ENCODE results near the gene HOGA1. TPM values are rescaled to one million over a fixed set of nuclear protein-coding genes. Genes with fewer than 3 reads are reported as not detected.

Gene HOGA1
- total and polyA plus RNA-seq, 2 of the 13 experiments (the other 11 are each of a cell fraction or from before 2014, with no cell fraction given), result 7.6 to 19.5 TPM

DNA sequence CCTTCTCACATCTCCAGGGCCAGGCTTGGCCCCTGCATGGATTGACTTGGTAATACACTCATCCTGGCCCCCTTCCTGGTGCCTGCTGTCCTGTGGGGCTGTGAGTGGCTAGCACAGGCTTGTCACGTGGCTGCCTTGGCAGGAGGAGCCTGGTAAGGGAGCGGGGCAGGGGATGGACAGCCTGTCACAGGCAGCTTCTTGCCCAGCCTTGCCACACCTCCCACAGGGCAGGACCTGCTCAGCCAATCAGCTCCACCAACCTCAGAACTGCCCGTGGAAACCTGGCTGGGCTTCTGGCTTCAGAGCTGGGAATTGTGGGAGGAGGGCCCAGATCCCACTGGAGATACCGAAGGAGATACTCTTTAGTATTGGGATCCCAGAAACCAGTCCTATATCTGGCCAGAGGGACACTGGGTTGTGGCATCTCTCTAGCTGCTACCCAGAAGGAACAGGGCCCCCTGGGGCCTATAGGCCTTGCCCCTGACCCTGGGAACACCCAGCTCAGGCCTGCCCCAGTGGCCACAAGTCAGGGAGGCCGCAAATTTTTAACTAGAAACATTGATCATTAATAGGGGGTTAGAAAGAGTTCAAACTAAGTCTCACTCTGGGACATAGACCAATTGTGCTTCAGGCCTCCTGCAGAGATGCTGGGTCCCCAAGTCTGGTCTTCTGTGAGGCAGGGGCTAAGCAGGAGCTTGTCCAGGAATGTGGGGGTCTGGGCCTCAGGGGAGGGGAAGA lies at the start of gene HOGA1 (continued):
- TF ChIP-seq ZNF10 (CRISPR knock-in tag; IDR thresholded peaks at IDR 0.05; ENCODE audit: borderline replicate concordance, low read depth), result no peak
- no peak for TF ChIP-seq ARID2 (CRISPR knock-in tag; IDR thresholded peaks at IDR 0.05; ENCODE audit: borderline replicate concordance)
- no peak for TF ChIP-seq ZNF569 (CRISPR knock-in tag; IDR thresholded peaks at IDR 0.05; ENCODE audit: borderline replicate concordance)
- no peak for TF ChIP-seq ZSCAN9 (CRISPR knock-in tag; IDR thresholded peaks at IDR 0.05; ENCODE audit: borderline replicate concordance)
- no peak for TF ChIP-seq PAF1 (CRISPR knock-in tag; IDR thresholded peaks at IDR 0.05)
- TF ChIP-seq NFYB (CRISPR knock-in tag; IDR thresholded peaks at IDR 0.05), result peak; percentile 73
- no peak for TF ChIP-seq FOXA3 (CRISPR knock-in tag; IDR thresholded peaks at IDR 0.05)
- TF ChIP-seq ZNF451 (CRISPR knock-in tag; IDR thresholded peaks at IDR 0.05), result no peak
- no peak for TF ChIP-seq ZNF709 (CRISPR knock-in tag; IDR thresholded peaks at IDR 0.05)
- TF ChIP-seq ZBTB21 (CRISPR knock-in tag; IDR thresholded peaks at IDR 0.05), result no peak
- TF ChIP-seq ZNF720 (CRISPR knock-in tag; IDR thresholded peaks at IDR 0.05), result no peak
- TF ChIP-seq YEATS2 (CRISPR knock-in tag; IDR thresholded peaks at IDR 0.05; ENCODE audit: borderline replicate concordance), result peak; percentile 50; the same call in 1 of the 2 replicates
- TF ChIP-seq, protein P1, sequence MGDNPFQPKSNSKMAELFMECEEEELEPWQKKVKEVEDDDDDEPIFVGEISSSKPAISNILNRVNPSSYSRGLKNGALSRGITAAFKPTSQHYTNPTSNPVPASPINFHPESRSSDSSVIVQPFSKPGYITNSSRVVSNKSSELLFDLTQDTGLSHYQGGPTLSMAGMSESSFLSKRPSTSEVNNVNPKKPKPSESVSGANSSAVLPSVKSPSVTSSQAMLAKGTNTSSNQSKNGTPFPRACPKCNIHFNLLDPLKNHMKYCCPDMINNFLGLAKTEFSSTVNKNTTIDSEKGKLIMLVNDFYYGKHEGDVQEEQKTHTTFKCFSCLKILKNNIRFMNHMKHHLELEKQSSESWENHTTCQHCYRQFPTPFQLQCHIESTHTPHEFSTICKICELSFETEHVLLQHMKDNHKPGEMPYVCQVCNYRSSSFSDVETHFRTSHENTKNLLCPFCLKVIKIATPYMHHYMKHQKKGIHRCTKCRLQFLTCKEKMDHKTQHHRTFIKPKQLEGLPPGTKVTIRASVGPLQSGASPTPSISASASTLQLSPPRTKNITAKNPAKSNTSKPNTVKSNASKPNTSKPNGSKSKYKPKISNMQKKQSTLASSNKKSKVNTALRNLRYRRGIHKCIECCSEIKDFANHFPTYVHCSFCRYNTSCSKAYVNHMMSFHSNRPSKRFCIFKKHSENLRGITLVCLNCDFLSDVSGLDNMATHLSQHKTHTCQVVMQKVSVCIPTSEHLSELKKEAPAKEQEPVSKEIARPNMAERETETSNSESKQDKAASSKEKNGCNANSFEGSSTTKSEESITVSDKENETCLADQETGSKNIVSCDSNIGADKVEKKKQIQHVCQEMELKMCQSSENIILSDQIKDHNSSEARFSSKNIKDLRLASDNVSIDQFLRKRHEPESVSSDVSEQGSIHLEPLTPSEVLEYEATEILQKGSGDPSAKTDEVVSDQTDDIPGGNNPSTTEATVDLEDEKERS (CRISPR knock-in tag; IDR thresholded peaks at IDR 0.05), result no peak
- 0 out of 2 replicates have a peak, but pooled peaks have one; percentile 40 for TF ChIP-seq BHLHE40 (IDR thresholded peaks at IDR 0.05; ENCODE audit: low read length)
- TF ChIP-seq BORCS8-MEF2B (CRISPR knock-in tag; IDR thresholded peaks at IDR 0.05), result no peak
- TF ChIP-seq ZNF549 (CRISPR knock-in tag; IDR thresholded peaks at IDR 0.05), result no peak
- TF ChIP-seq, protein P2, sequence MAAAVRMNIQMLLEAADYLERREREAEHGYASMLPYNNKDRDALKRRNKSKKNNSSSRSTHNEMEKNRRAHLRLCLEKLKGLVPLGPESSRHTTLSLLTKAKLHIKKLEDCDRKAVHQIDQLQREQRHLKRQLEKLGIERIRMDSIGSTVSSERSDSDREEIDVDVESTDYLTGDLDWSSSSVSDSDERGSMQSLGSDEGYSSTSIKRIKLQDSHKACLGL (CRISPR knock-in tag; IDR thresholded peaks at IDR 0.05), result no peak
- TF ChIP-seq SOX6 (IDR thresholded peaks at IDR 0.05), result no peak
- TF ChIP-seq SOX6 (CRISPR knock-in tag; IDR thresholded peaks at IDR 0.05), result peak; percentile 48
- TF ChIP-seq NCOR1 (IDR thresholded peaks at IDR 0.05; ENCODE audit: borderline replicate concordance, low read length), result peak; percentile 42; the same call in 1 of the 2 replicates
- TF ChIP-seq NR2F2 (IDR thresholded peaks at IDR 0.05; ENCODE audit: borderline replicate concordance, low read depth), result no peak
- 0 out of 2 replicates have a peak, but pooled peaks have one; percentile 20 for TF ChIP-seq ESRRA (CRISPR knock-in tag; IDR thresholded peaks at IDR 0.05; ENCODE audit: low read depth)
- no peak for TF ChIP-seq CREM (IDR thresholded peaks at IDR 0.05)
- TF ChIP-seq CREM (CRISPR knock-in tag; IDR thresholded peaks at IDR 0.05), result no peak
- TF ChIP-seq, protein P3, sequence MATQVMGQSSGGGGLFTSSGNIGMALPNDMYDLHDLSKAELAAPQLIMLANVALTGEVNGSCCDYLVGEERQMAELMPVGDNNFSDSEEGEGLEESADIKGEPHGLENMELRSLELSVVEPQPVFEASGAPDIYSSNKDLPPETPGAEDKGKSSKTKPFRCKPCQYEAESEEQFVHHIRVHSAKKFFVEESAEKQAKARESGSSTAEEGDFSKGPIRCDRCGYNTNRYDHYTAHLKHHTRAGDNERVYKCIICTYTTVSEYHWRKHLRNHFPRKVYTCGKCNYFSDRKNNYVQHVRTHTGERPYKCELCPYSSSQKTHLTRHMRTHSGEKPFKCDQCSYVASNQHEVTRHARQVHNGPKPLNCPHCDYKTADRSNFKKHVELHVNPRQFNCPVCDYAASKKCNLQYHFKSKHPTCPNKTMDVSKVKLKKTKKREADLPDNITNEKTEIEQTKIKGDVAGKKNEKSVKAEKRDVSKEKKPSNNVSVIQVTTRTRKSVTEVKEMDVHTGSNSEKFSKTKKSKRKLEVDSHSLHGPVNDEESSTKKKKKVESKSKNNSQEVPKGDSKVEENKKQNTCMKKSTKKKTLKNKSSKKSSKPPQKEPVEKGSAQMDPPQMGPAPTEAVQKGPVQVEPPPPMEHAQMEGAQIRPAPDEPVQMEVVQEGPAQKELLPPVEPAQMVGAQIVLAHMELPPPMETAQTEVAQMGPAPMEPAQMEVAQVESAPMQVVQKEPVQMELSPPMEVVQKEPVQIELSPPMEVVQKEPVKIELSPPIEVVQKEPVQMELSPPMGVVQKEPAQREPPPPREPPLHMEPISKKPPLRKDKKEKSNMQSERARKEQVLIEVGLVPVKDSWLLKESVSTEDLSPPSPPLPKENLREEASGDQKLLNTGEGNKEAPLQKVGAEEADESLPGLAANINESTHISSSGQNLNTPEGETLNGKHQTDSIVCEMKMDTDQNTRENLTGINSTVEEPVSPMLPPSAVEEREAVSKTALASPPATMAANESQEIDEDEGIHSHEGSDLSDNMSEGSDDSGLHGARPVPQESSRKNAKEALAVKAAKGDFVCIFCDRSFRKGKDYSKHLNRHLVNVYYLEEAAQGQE (IDR thresholded peaks at IDR 0.05; ENCODE audit: borderline replicate concordance in 1 of 2, low read depth in 1 of 2, low read length in 2 of 2), result no peak
- TF ChIP-seq ELF3 (CRISPR knock-in tag; IDR thresholded peaks at IDR 0.05), result peak; percentile 37; the same call in 1 of the 2 replicates

Measured in HepG2 (cell line).